ENCODE data around the gene ERBB4. TPM values are rescaled to one million over a fixed set of nuclear protein-coding genes. Genes with fewer than 3 reads are reported as not detected.

ERBB4 gene
- total RNA-seq, 1 donor from 2014 or later, result not detected

- Mint-ChIP-seq H3K4me3 (no peak overlapping the region), H3K36me3 (ENCODE audit: low read depth) (no peaks in the 10 kb centered on the region), H3K9me3 (no peaks in the 10 kb centered on the region), H3K27me3 (ENCODE audit: insufficient read depth) (no peaks in the 10 kb centered on the region), H3K4me1 (ENCODE audit: low read depth) (no peaks in the 10 kb centered on the region), H3K27ac (no peak overlapping the region)
- intact Hi-C loops (cut with micrococcal nuclease), result no loop called here
- DNase-seq (ENCODE audit: low spot score), result no peak
Measured at GRCh38 chr2:211469664-211470059, 1068.9 kb downstream of the ERBB4 start.

- intact Hi-C loops (cut with micrococcal nuclease), result no loop called here
Measured at GRCh38 chr2:211468877-211469663, 1069.5 kb downstream of the ERBB4 start.

GRCh38 chr2:211468217-211468616 is 1070.4 kb downstream of the ERBB4 start:
- H3K27me3 Mint-ChIP-seq (ENCODE audit: insufficient read depth), result no peaks in the 10 kb centered on the region
- intact Hi-C loops (cut with micrococcal nuclease), result no loop called here
- H3K27ac Mint-ChIP-seq, result no peak overlapping the region
- H3K9me3 Mint-ChIP-seq, result no peaks in the 10 kb centered on the region
- no peak for DNase-seq (ENCODE audit: low spot score)
- no peaks in the 10 kb centered on the region for H3K4me1 Mint-ChIP-seq (ENCODE audit: low read depth)
- no peaks in the 10 kb centered on the region for H3K36me3 Mint-ChIP-seq (ENCODE audit: low read depth)
- H3K4me3 Mint-ChIP-seq, result no peak overlapping the region

More at GRCh38 chr2:211468877-211469663, 1069.5 kb downstream of the ERBB4 start:
- no peaks in the 10 kb centered on the region for H3K27me3 Mint-ChIP-seq (ENCODE audit: insufficient read depth)
- DNase-seq (ENCODE audit: low spot score), result no peak
- no peak overlapping the region for H3K4me3 Mint-ChIP-seq
- no peak overlapping the region for H3K27ac Mint-ChIP-seq
- H3K36me3 Mint-ChIP-seq (ENCODE audit: low read depth), result no peaks in the 10 kb centered on the region
- no peaks in the 10 kb centered on the region for H3K9me3 Mint-ChIP-seq
- H3K4me1 Mint-ChIP-seq (ENCODE audit: low read depth), result no peaks in the 10 kb centered on the region

GRCh38 chr2:211463397-211463796 is 1075.2 kb downstream of the ERBB4 start:
- intact Hi-C loops (cut with micrococcal nuclease), result no loop called here
- no peaks in the 10 kb centered on the region for H3K4me1 Mint-ChIP-seq (ENCODE audit: low read depth)
- no peaks in the 10 kb centered on the region for H3K27me3 Mint-ChIP-seq (ENCODE audit: insufficient read depth)
- H3K9me3 Mint-ChIP-seq, result no peaks in the 10 kb centered on the region
- H3K4me3 Mint-ChIP-seq, result no peak overlapping the region
- no peak overlapping the region for H3K27ac Mint-ChIP-seq
- no peak for DNase-seq (ENCODE audit: low spot score)
- no peaks in the 10 kb centered on the region for H3K36me3 Mint-ChIP-seq (ENCODE audit: low read depth)

GRCh38 chr2:211458974-211459373 is 1079.6 kb downstream of the ERBB4 start:
- Mint-ChIP-seq H3K27ac (no peak overlapping the region), H3K4me3 (no peak overlapping the region), H3K9me3 (no peaks in the 10 kb centered on the region), H3K27me3 (ENCODE audit: insufficient read depth) (peaks cover 2% of the 10 kb centered on the region), H3K36me3 (ENCODE audit: low read depth) (no peaks in the 10 kb centered on the region), H3K4me1 (ENCODE audit: low read depth) (no peaks in the 10 kb centered on the region)
- DNase-seq (ENCODE audit: low spot score), result no peak
- intact Hi-C loops (cut with micrococcal nuclease), result no loop called here

GRCh38 chr2:211457325-211457724 is 1081.3 kb downstream of the ERBB4 start:
- no peaks in the 10 kb centered on the region for H3K9me3 Mint-ChIP-seq
- peaks cover 2% of the 10 kb centered on the region for H3K27me3 Mint-ChIP-seq (ENCODE audit: insufficient read depth)
- no peak for DNase-seq (ENCODE audit: low spot score)
- no peaks in the 10 kb centered on the region for H3K36me3 Mint-ChIP-seq (ENCODE audit: low read depth)
- H3K4me1 Mint-ChIP-seq (ENCODE audit: low read depth), result no peaks in the 10 kb centered on the region
- intact Hi-C loops (cut with micrococcal nuclease), result no loop called here
- no peak overlapping the region for H3K27ac Mint-ChIP-seq
- no peak overlapping the region for H3K4me3 Mint-ChIP-seq

- DNase-seq (ENCODE audit: low spot score), result no peak
- Mint-ChIP-seq H3K27ac (no peak overlapping the region), H3K4me1 (ENCODE audit: low read depth) (no peaks in the 10 kb centered on the region), H3K4me3 (no peak overlapping the region), H3K36me3 (ENCODE audit: low read depth) (no peaks in the 10 kb centered on the region), H3K27me3 (ENCODE audit: insufficient read depth) (peaks cover 2% of the 10 kb centered on the region), H3K9me3 (no peaks in the 10 kb centered on the region)
- intact Hi-C loops (cut with micrococcal nuclease), result no loop called here
Measured at GRCh38 chr2:211455216-211455841, 1083.3 kb downstream of the ERBB4 start.

GRCh38 chr2:211454679-211455078 is 1083.9 kb downstream of the ERBB4 start:
- H3K4me3 Mint-ChIP-seq, result no peak overlapping the region
- no peak overlapping the region for H3K27ac Mint-ChIP-seq
- no peaks in the 10 kb centered on the region for H3K9me3 Mint-ChIP-seq
- intact Hi-C loops (cut with micrococcal nuclease), result no loop called here
- H3K27me3 Mint-ChIP-seq (ENCODE audit: insufficient read depth), result peaks cover 2% of the 10 kb centered on the region
- no peak for DNase-seq (ENCODE audit: low spot score)
- H3K4me1 Mint-ChIP-seq (ENCODE audit: low read depth), result no peaks in the 10 kb centered on the region
- no peaks in the 10 kb centered on the region for H3K36me3 Mint-ChIP-seq (ENCODE audit: low read depth)

GRCh38 chr2:211453311-211453887 is 1085.2 kb downstream of the ERBB4 start:
- Mint-ChIP-seq H3K27ac (no peak overlapping the region), H3K4me3 (no peak overlapping the region), H3K27me3 (ENCODE audit: insufficient read depth) (peaks cover 2% of the 10 kb centered on the region), H3K9me3 (no peaks in the 10 kb centered on the region), H3K4me1 (ENCODE audit: low read depth) (no peaks in the 10 kb centered on the region), H3K36me3 (ENCODE audit: low read depth) (no peaks in the 10 kb centered on the region)
- no peak for DNase-seq (ENCODE audit: low spot score)
- intact Hi-C loops (cut with micrococcal nuclease), result no loop called here

GRCh38 chr2:211451642-211452041 is 1087.0 kb downstream of the ERBB4 start:
- no peak for DNase-seq (ENCODE audit: low spot score)
- H3K36me3 Mint-ChIP-seq (ENCODE audit: low read depth), result no peaks in the 10 kb centered on the region
- intact Hi-C loops (cut with micrococcal nuclease), result no loop called here

GRCh38 chr2:211449819-211450218 is 1088.8 kb downstream of the ERBB4 start:
- no peak overlapping the region for H3K4me3 Mint-ChIP-seq
- no peak for DNase-seq (ENCODE audit: low spot score)
- no peak overlapping the region for H3K27ac Mint-ChIP-seq
- H3K27me3 Mint-ChIP-seq (ENCODE audit: insufficient read depth), result peaks cover 2% of the 10 kb centered on the region
- intact Hi-C loops (cut with micrococcal nuclease), result no loop called here
- H3K4me1 Mint-ChIP-seq (ENCODE audit: low read depth), result no peaks in the 10 kb centered on the region
- H3K9me3 Mint-ChIP-seq, result no peaks in the 10 kb centered on the region
- no peaks in the 10 kb centered on the region for H3K36me3 Mint-ChIP-seq (ENCODE audit: low read depth)

More at GRCh38 chr2:211451642-211452041, 1087.0 kb downstream of the ERBB4 start:
- Mint-ChIP-seq H3K4me3 (no peak overlapping the region), H3K27ac (no peak overlapping the region), H3K9me3 (no peaks in the 10 kb centered on the region), H3K27me3 (ENCODE audit: insufficient read depth) (peaks cover 2% of the 10 kb centered on the region), H3K4me1 (ENCODE audit: low read depth) (no peaks in the 10 kb centered on the region)

- Mint-ChIP-seq H3K27ac (no peak overlapping the region), H3K27me3 (ENCODE audit: insufficient read depth) (no peaks in the 10 kb centered on the region), H3K9me3 (no peaks in the 10 kb centered on the region), H3K4me1 (ENCODE audit: low read depth) (no peaks in the 10 kb centered on the region), H3K4me3 (no peak overlapping the region), H3K36me3 (ENCODE audit: low read depth) (no peaks in the 10 kb centered on the region)
- DNase-seq (ENCODE audit: low spot score), result no peak
- intact Hi-C loops (cut with micrococcal nuclease), result no loop called here
Measured at GRCh38 chr2:211447548-211447947, 1091.1 kb downstream of the ERBB4 start.

- DNase-seq (ENCODE audit: low spot score), result no peak
- Mint-ChIP-seq H3K27me3 (ENCODE audit: insufficient read depth) (no peaks in the 10 kb centered on the region), H3K27ac (no peak overlapping the region), H3K36me3 (ENCODE audit: low read depth) (no peaks in the 10 kb centered on the region), H3K4me1 (ENCODE audit: low read depth) (no peaks in the 10 kb centered on the region), H3K4me3 (no peak overlapping the region), H3K9me3 (no peaks in the 10 kb centered on the region)
- intact Hi-C loops (cut with micrococcal nuclease), result no loop called here
Measured at GRCh38 chr2:211440107-211440506, 1098.5 kb downstream of the ERBB4 start.

Measured in activated T-helper 1 cell treated with anti-CD3 and anti-CD28 coated beads, Interleukin-12 subunit alpha, Interleukin-12 subunit beta, Interleukin-2, Interleukin-4 antibody, amounts not matched to agents 30 ng/mL and 10 ng/mL and 1 ng/mL, durations not matched to agents 14 hours and 24 hours and 36 hours (primary cell).